Activated CD4-positive, CD25-positive, alpha-beta regulatory T cell treated with anti-CD3 and anti-CD28 coated beads, Interleukin-2, amount 50 U/mL, for 16 hours (primary cell): ENCODE data around the gene GPT2.
"Not testable (repeated sequence)": the region's sequence is repeated elsewhere in the genome, so short reads cannot be mapped to it uniquely, and the experiment has no call there.

Experiments
- DNase-seq: peaks from one replicate; pipeline ENCODE4 v3.0.0-alpha.2; 2020; ENCODE audit warnings: low read depth, low spot score

GPT2 gene

GRCh38 chr16:46862555-46863447 lies 21.4 kb upstream of the GPT2 start:
- DNase-seq = no peak

GRCh38 chr16:46866286-46866685 lies 17.9 kb upstream of the GPT2 start:
- no peak for DNase-seq

GRCh38 chr16:46867486-46867885 lies 16.7 kb upstream of the GPT2 start:
- DNase-seq = not testable (repeated sequence)

GRCh38 chr16:46868891-46869290 lies 15.3 kb upstream of the GPT2 start:
- not testable (repeated sequence) for DNase-seq

DNA sequence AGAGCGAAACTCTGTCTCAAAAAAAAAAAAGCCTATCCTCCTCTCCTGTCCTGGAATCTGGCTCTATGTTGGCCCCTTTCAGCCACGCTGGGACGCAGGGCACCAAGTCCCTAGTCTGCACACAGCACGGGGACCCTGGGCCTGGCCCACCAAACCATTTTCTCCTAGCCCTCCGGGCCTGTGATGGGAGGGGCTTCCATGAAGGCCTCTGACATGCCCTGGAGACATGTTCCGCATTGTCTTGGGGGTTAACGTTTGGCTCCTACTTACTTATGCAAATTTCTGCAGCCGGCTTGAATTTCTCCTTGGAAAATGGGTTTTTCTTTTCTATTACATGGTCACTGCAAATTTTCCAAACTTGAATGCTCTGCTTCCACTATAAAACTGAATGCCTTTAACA lies 12.6 kb upstream of the GPT2 start:
- no peak for DNase-seq

DNA sequence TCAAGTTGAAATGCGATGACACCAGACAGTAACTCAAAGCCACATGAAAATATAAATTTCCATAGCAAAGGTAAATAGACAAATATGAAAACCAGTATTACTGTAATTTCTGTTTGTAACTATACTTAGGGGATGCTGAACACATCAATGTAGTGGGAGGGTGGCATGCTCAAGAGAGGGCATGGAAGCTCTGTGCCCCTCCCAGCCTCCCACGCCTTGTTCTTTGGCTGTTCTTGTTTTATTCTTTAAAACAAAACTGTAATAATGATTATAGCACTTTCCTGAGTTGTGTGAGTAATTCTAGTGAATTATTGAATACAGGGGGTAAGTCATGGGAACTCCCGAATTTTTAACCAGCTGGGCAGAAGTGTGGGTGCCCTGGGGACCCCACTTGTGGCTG lies 11.0 kb upstream of the GPT2 start:
- no peak for DNase-seq

GRCh38 chr16:46875243-46875642 lies 8.9 kb upstream of the GPT2 start:
- DNase-seq = no peak

GRCh38 chr16:46882304-46882939 lies 1.7 kb upstream of the GPT2 start:
- no peak for DNase-seq

- no peak for DNase-seq
These were observed 1.2 kb upstream of the GPT2 start for GRCh38 chr16:46882940-46883307.

- no peak for DNase-seq
These were observed 841 bp upstream of the GPT2 start for GRCh38 chr16:46883353-46883689.

DNA sequence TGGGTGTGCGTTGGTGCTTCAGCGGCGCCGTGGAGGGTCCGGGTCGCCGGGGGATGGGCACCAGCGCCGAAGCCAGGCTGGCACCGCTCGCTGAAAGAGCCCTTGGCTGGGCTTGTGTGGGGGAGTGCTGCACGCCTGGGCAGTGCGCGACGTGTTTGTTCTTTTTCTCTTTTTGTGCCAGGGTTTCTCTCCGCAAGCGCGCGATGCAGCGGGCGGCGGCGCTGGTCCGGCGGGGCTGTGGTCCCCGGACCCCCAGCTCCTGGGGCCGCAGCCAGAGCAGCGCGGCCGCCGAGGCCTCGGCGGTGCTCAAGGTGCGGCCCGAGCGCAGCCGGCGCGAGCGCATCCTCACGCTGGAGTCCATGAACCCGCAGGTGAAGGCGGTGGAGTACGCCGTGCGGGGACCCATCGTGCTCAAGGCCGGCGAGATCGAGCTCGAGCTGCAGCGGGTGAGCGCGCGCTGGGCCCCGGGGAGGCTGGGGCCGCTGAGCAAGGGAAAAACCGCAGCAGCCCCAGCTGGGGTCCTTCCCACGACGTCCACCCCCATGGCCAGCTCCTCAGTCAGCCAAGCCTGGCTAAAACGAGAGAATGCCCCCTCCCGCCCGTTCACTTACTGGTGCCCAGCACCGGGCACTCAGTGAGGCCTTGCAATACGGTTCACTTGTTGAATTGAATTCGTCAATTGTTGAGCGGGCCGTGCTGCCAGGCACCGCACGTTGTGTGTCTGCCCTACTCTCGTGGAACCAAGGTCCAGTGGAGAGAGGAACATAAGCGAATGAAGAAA lies 541 bp downstream of the GPT2 start:
- no peak for DNase-seq

GRCh38 chr16:46885960-46886763 lies 2.0 kb downstream of the GPT2 start:
- DNase-seq = no peak

- DNase-seq = no peak
These were observed 2.8 kb downstream of the GPT2 start for GRCh38 chr16:46886764-46887523.

- no peak for DNase-seq
These were observed 3.3 kb downstream of the GPT2 start for GRCh38 chr16:46887524-46887854.

GRCh38 chr16:46889245-46889941 lies 5.2 kb downstream of the GPT2 start:
- DNase-seq = no peak

DNA sequence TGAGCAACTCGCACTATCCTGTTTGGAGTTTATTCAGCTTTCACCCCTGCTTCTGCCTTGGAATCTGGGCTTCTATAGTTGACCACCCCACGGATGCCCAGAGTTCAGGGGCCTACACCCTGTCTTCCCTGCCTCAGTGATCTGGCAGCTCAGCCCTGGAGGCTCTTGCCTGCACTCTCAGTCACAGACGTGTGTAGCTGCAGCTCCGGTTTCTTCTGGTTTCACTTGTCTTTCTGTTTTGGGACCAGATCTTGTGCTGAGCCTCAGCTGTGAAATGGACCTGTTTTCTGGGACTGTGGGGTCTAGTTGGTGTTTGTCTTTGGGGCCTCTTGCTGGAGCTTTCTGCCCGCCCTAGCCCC lies 5.8 kb downstream of the GPT2 start:
- no peak for DNase-seq

DNA sequence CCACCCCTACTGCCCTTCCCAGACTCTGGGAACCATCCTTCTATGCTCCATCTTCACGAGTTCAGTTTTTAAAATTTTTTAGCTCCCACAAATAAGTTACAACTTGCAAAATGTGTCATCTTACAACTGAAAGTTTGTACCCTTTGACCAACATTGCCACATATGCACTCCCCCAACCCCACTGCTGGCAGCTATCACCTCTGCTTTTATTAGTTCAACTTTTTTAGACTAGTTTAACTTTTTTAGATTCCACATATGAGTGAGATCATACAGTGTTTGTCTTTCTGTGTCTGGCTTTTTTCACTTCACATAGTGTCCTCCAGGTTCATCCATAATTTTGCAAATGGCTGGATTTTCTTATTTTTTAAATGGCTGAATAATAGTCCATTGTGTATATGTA lies 7.7 kb downstream of the GPT2 start:
- DNase-seq = no peak

- no peak for DNase-seq
These were observed 10.0 kb downstream of the GPT2 start for GRCh38 chr16:46894036-46894672.

DNA sequence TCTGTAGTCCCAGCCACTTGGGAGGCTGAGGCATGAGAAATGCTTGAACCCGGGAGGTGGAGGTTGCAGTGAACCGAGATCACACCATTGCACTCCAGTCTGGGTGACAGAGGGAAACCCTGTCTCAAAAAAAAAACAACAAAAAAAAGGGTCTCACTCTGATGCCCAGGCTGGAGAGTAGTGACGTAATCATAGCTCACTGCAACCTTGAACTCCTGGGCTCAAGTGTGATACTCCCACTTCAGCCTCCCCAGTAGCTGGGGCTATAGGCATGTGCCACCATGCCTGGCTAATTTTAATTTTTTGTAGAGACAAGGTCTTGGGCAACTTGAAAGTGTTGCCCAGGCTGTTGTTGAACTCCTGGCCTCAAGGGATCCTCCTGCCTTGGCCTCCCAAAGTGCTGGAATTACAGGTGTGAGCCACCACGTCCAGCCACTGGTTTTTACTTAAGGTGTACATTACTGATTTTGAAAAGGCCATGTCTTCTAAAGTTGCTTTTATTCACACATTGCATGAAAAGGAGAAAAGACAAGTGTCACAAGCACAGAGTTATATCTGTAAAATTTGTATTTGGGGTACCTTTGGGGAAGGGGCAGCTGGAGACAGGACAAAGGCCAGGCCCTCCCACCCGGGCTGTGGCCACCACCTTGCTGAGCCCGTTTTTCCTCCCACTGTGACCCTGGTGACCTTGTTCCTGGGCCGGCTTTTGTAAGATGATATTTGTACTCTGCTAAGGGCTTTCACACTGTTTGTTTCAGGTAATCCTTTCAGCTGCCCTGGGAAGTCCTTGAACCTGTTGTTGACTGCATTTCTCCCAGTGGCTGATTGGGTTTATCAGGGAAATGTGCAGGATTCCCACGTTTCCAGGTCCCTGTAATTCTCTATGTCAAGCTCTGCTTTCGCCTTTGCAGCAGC lies 11.5 kb downstream of the GPT2 start:
- no peak for DNase-seq
